CD14-positive monocyte (primary cell): ENCODE results near the gene POLR2J. TPM values are rescaled to one million over a fixed set of nuclear protein-coding genes. Genes with fewer than 3 reads are reported as not detected.
"Not testable (repeated sequence)": the region's sequence is repeated elsewhere in the genome, so short reads cannot be mapped to it uniquely, and the experiment has no call there.

Experiments
- DNase-seq, 3 donors: peaks; one replicate each; pipeline ENCODE4 v3.0.0-alpha.2; 2011 to 2022
- H2AFZ ChIP-seq: 2 replicates; pipeline ENCODE4 v1.6.0; 2012; ENCODE audit warnings: mild to moderate bottlenecking, low read depth, low read length, inconsistent platforms; ENCODE audit not compliant: insufficient read depth, poor library complexity, severe bottlenecking
- H3K27ac ChIP-seq, 2 donors: 1 replicate in 1 of 2; 2 replicates in 1 of 2; pipeline ENCODE4 v1.5.1; 2012 to 2013; ENCODE audit warnings: low read length in 2 of 2, control low read depth in 1 of 2, inconsistent platforms in 1 of 2, low read depth in 1 of 2, mild to moderate bottlenecking in 1 of 2
- H3K27me3 ChIP-seq, 2 donors: one replicate each; pipeline versions ENCODE4 v1.6.0 to v1.6.1; 2011 to 2013; ENCODE audit warnings: low read length in 2 of 2; ENCODE audit not compliant: control insufficient read depth in 2 of 2, insufficient read depth in 2 of 2
- H3K36me3 ChIP-seq, 2 donors: replicated peaks in 1 of 2; 1 replicate in 1 of 2; 2 replicates in 1 of 2; pipeline versions ENCODE4 v1.5.1 to v1.6.1; 2012 to 2013; ENCODE audit warnings: low read length in 2 of 2, control low read depth in 1 of 2, inconsistent platforms in 1 of 2, mild to moderate bottlenecking in 1 of 2; ENCODE audit not compliant: insufficient read depth in 2 of 2, control insufficient read depth in 1 of 2
- H3K4me1 ChIP-seq, 2 donors: 1 replicate in 1 of 2; 2 replicates in 1 of 2; pipeline versions ENCODE4 v1.5.1 to v1.6.1; 2012 to 2013; ENCODE audit warnings: low read length in 2 of 2, control low read depth in 1 of 2, inconsistent platforms in 1 of 2, mild to moderate bottlenecking in 1 of 2, moderate library complexity in 1 of 2; ENCODE audit not compliant: insufficient read depth in 2 of 2, control insufficient read depth in 1 of 2
- H3K4me2 ChIP-seq: replicated peaks from 2 replicates; pipeline ENCODE3; 2012; ENCODE audit warnings: low read length, moderate library complexity, mild to moderate bottlenecking; ENCODE audit not compliant: poor library complexity, severe bottlenecking; ENCODE audit errors: extremely low read depth
- H3K4me3 ChIP-seq, 3 experiments: fragments of 200-600 bp in 1 of 3; sonication (generic) in 1 of 3; replicated peaks in 1 of 3; 1 replicate in 2 of 3; 2 replicates in 1 of 3; pipeline ENCODE4 v1.5.1; 2011 to 2013; ENCODE audit warnings: low read length in 3 of 3, mild to moderate bottlenecking in 3 of 3, control low read depth in 2 of 3, low read depth in 2 of 3, inconsistent platforms in 1 of 3, moderate library complexity in 1 of 3
- H3K79me2 ChIP-seq: 2 replicates; pipeline ENCODE4 v1.6.0; 2012; ENCODE audit warnings: mild to moderate bottlenecking, control low read depth, inconsistent platforms, low read length, moderate library complexity; ENCODE audit not compliant: insufficient read depth
- H3K9ac ChIP-seq: 2 replicates; pipeline ENCODE4 v1.6.0; 2017; ENCODE audit warnings: low read length, mild to moderate bottlenecking; ENCODE audit not compliant: insufficient read depth, poor library complexity, severe bottlenecking
- H3K9me3 ChIP-seq, 2 donors: replicated peaks in 1 of 2; 1 replicate in 1 of 2; 2 replicates in 1 of 2; pipeline versions ENCODE4 v1.5.1 to v1.6.1; 2012 to 2013; ENCODE audit warnings: low read length in 2 of 2, control low read depth in 1 of 2; ENCODE audit not compliant: control insufficient read depth in 1 of 2, insufficient read depth in 1 of 2
- H4K20me1 ChIP-seq: 2 replicates; pipeline ENCODE4 v1.6.0; 2012; ENCODE audit warnings: mild to moderate bottlenecking, low read length, control low read depth, moderate library complexity; ENCODE audit not compliant: insufficient read depth
- H3K27ac Mint-ChIP-seq, 7 donors: one replicate each; pipeline ENCODE4 v1.8.0; 2020; ENCODE audit warnings: mild to moderate bottlenecking in 7 of 7, mixed read lengths in 7 of 7, moderate library complexity in 6 of 7, inconsistent platforms in 2 of 7
- H3K27me3 Mint-ChIP-seq, 3 donors: one replicate each; pipeline ENCODE4 v1.8.0; 2021 to 2022; ENCODE audit warnings: low read depth in 3 of 3, mild to moderate bottlenecking in 3 of 3, mixed read lengths in 3 of 3, moderate library complexity in 3 of 3, inconsistent platforms in 1 of 3
- H3K36me3 Mint-ChIP-seq, 2 donors: one replicate each; pipeline ENCODE4 v1.8.0; 2020; ENCODE audit warnings: mixed read lengths in 2 of 2, inconsistent platforms in 1 of 2, mild to moderate bottlenecking in 1 of 2
- H3K4me1 Mint-ChIP-seq: one replicate; pipeline ENCODE4 v1.8.0; 2020; ENCODE audit warnings: mild to moderate bottlenecking, mixed read lengths
- H3K4me3 Mint-ChIP-seq, 2 donors: one replicate each; pipeline ENCODE4 v1.8.0; 2020; ENCODE audit warnings: mild to moderate bottlenecking in 2 of 2, mixed read lengths in 2 of 2, moderate library complexity in 1 of 2
- H3K9me3 Mint-ChIP-seq, 7 donors: one replicate each; pipeline ENCODE4 v1.8.0; 2020 to 2022; ENCODE audit warnings: mixed read lengths in 7 of 7, mild to moderate bottlenecking in 6 of 7, moderate library complexity in 6 of 7, inconsistent platforms in 2 of 7
- WGBS: methylation state at CpG from one replicate; pipeline ENCODE4 v1.1.5; 2013; ENCODE audit warnings: missing lambda C conversion rate; ENCODE audit not compliant: insufficient coverage; 5-methylcytosine and 5-hydroxymethylcytosine counted together
- intact Hi-C, 2 donors: fragments of 100-400 bp; cut with micrococcal nuclease; formaldehyde crosslinking; loops; one replicate each; pipeline versions ENCODE4 v1.15.0 to v1.15.1; 2023
- polyA plus RNA-seq, 3 donors: library from polyadenylated mRNA; depleted of rRNA in 1 of 3; unstranded in 2 of 3; stranded (reverse) in 1 of 3; fragments of 300-500 nt in 2 of 3; fragments of >200 nt in 1 of 3; fragmentation: Illumina TruSeq in 2 of 3; gene quantifications; 1 replicate in 2 of 3; 2 replicates in 1 of 3; pipeline ENCODE4 v1.2.3, GENCODE V29; 2012 to 2021

The POLR2J gene
- polyA plus RNA-seq, 3 donors = 65.7 to 104 (median 85.0) TPM

- H3K4me1 ChIP-seq, H3K4me3 Mint-ChIP-seq, H4K20me1 ChIP-seq, intact Hi-C loops, H3K9me3 ChIP-seq, H3K27me3 ChIP-seq, H3K36me3 Mint-ChIP-seq, H3K79me2 ChIP-seq, H3K4me2 ChIP-seq, H3K9ac ChIP-seq, DNase-seq, H3K36me3 ChIP-seq, H3K4me3 ChIP-seq, H3K9me3 Mint-ChIP-seq, H3K4me1 Mint-ChIP-seq, H3K27me3 Mint-ChIP-seq, H2AFZ ChIP-seq, H3K27ac ChIP-seq, H3K27ac Mint-ChIP-seq: not testable (repeated sequence)
- WGBS = no CpG with 5 or more reads among the region's 8 CpGs
Measured at GRCh38 chr7:102507410-102508088, 28.8 kb upstream of the POLR2J start.

GRCh38 chr7:102505298-102506185 lies 26.8 kb upstream of the POLR2J start:
- DNase-seq, H3K4me2 ChIP-seq, H3K9me3 ChIP-seq, H4K20me1 ChIP-seq, H2AFZ ChIP-seq, H3K36me3 ChIP-seq, H3K9me3 Mint-ChIP-seq, H3K27ac ChIP-seq, H3K79me2 ChIP-seq, H3K36me3 Mint-ChIP-seq, intact Hi-C loops, H3K27me3 Mint-ChIP-seq, H3K27me3 ChIP-seq, H3K27ac Mint-ChIP-seq, H3K4me3 ChIP-seq, H3K4me1 ChIP-seq, H3K4me1 Mint-ChIP-seq, H3K4me3 Mint-ChIP-seq, H3K9ac ChIP-seq: not testable (repeated sequence)
- no CpG with 5 or more reads among the region's 24 CpGs for WGBS

GRCh38 chr7:102503141-102503540 lies 24.4 kb upstream of the POLR2J start:
- not testable (repeated sequence) for H3K4me1 ChIP-seq

GRCh38 chr7:102498321-102498720 lies 19.6 kb upstream of the POLR2J start:
- H3K27me3 Mint-ChIP-seq, H3K27me3 ChIP-seq, H3K79me2 ChIP-seq, DNase-seq, intact Hi-C loops, H3K4me3 Mint-ChIP-seq, H3K27ac Mint-ChIP-seq, H3K36me3 ChIP-seq, H2AFZ ChIP-seq, H3K9me3 ChIP-seq, H3K36me3 Mint-ChIP-seq, H3K4me1 Mint-ChIP-seq, H3K9me3 Mint-ChIP-seq, H3K4me2 ChIP-seq, H3K4me3 ChIP-seq, H3K9ac ChIP-seq, H3K4me1 ChIP-seq, H3K27ac ChIP-seq, H4K20me1 ChIP-seq: not testable (repeated sequence)
- 100% methylated on average over 2 of the region's 16 CpGs for WGBS

More at GRCh38 chr7:102503141-102503540, 24.4 kb upstream of the POLR2J start:
- H3K9me3 Mint-ChIP-seq, H3K4me3 ChIP-seq, H3K9ac ChIP-seq, H3K27ac Mint-ChIP-seq, H3K4me1 Mint-ChIP-seq, DNase-seq, H3K36me3 ChIP-seq, H3K4me3 Mint-ChIP-seq, H3K79me2 ChIP-seq, H2AFZ ChIP-seq, H3K27me3 Mint-ChIP-seq, H3K4me2 ChIP-seq, H3K27ac ChIP-seq, intact Hi-C loops, H3K27me3 ChIP-seq, H3K9me3 ChIP-seq, H3K36me3 Mint-ChIP-seq, H4K20me1 ChIP-seq: not testable (repeated sequence)
- WGBS = no CpG with 5 or more reads among the region's 12 CpGs
